Measurements from ENCODE around the gene RBBP5. TPM values are rescaled to one million over a fixed set of nuclear protein-coding genes. Genes with fewer than 3 reads are reported as not detected.

RBBP5 gene
- total and polyA plus RNA-seq, 2 of the 4 experiments (the other 2 are of a cell fraction), result 7.3 to 37.5 TPM

DNA sequence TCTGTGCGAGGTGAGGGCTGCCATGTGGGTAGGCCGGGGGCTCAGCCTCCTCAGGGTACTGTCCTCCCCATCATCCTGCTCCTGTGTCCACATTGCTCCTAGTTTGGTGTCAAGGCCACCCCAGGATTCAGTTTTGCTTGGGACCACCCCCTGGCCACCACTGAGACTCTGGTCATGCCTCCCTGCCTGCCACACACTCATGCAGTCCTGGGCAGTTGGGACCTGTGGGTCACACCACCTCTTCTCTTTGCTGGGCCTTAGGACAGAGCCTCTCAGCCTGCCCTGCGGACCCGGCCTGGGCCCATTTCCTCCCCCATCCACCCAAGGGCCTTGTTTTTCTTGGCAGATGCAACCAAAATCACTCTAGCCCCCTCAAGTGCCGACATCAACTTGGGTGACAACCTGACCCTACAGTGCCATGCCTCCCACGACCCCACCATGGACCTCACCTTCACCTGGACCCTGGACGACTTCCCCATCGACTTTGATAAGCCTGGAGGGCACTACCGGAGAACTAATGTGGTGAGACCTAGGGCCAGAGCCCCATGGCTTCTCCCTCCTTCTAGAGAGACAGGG lies 56.9 kb downstream of the RBBP5 start:
- no TSS peak for BruUV-seq (replicated peaks)
- Histone ChIP-seq H4K20me1 (ENCODE audit: insufficient read depth, low read length) (no peaks in the 10 kb centered on the region), H3K79me1 (ENCODE audit: low read depth in 1 of 2, low read length in 2 of 2) (no peaks in the 10 kb centered on the region), H3K4me3 (ENCODE audit: insufficient read depth, low read depth, low read length) (no peak overlapping the region), H3K4me2 (ENCODE audit: low read depth, low read length) (no peak overlapping the region), H3K9me1 (ENCODE audit: insufficient read depth, low read length) (no peaks in the 10 kb centered on the region), H4K91ac (ENCODE audit: insufficient read depth, low read depth, low read length) (no peak overlapping the region), H3K4me1 (ENCODE audit: control insufficient read depth, insufficient read depth, low read length) (no peaks in the 10 kb centered on the region), H3K36me3 (ENCODE audit: control insufficient read depth, insufficient read depth, low read length) (no peaks in the 10 kb centered on the region), H3K23ac (ENCODE audit: low read depth, low read length) (no peak overlapping the region), H3K4ac (ENCODE audit: low read depth, low read length) (no peak overlapping the region), H2AK5ac (ENCODE audit: low read depth, low read length) (no peak overlapping the region), H2BK120ac (ENCODE audit: low read depth, low read length) (no peak overlapping the region), H2BK20ac (ENCODE audit: low read depth, low read length) (no peak overlapping the region), H3K27me3 (ENCODE audit: control insufficient read depth, insufficient read depth, low read length) (peaks cover 10% of the 10 kb centered on the region), H3K9me3 (ENCODE audit: control insufficient read depth, insufficient read depth, low read length) (no peaks in the 10 kb centered on the region), H2AK9ac (replicated peaks; ENCODE audit: low read depth, low read length, poor library complexity) (no peak overlapping the region), H4K5ac (ENCODE audit: low read depth, low read length) (no peak overlapping the region), H3K27ac (ENCODE audit: insufficient read depth, low read length) (no peak overlapping the region), H2BK5ac (ENCODE audit: low read depth, low read length, poor library complexity, severe bottlenecking) (no peak overlapping the region), H3K14ac (replicated peaks; ENCODE audit: low read depth, low read length) (no peak overlapping the region), H3K56ac (ENCODE audit: extremely low read depth, insufficient read depth, low read length) (no peak overlapping the region), H3K18ac (ENCODE audit: low read depth, low read length) (no peak overlapping the region), H2AFZ (replicated peaks; ENCODE audit: low read length, poor library complexity) (no peak overlapping the region), H2BK15ac (ENCODE audit: low read depth, low read length) (no peak overlapping the region), H4K8ac (ENCODE audit: low read depth in 2 of 2, low read length in 2 of 2) (no peak overlapping the region), H3K9ac (ENCODE audit: low read depth, low read length) (no peak overlapping the region)
- ChIA-PET POLR2A (ENCODE audit: unreplicated experiment) (no interaction called here), CTCF (no interaction called here)
- dilution Hi-C loops (cut with HindIII; ENCODE audit: low sequenced_read_pairs, unreplicated experiment) (no loop called here), in situ Hi-C loops (cut with MboI; ENCODE audit: low sequenced_read_pairs) (loop anchor here (5.0 kb wide), 1 partner anchor 78 kb away; no protein-coding TSS in a partner anchor), intact Hi-C loops (cut with micrococcal nuclease) (no loop called here)
- TF ChIP-seq MAZ (IDR thresholded peaks at IDR 0.05; ENCODE audit: borderline replicate concordance, low read depth, low read length), result no peak
- no peak for TF ChIP-seq FOS (IDR thresholded peaks at IDR 0.05; ENCODE audit: low read depth, low read length)
- TF ChIP-seq RFX5 (IDR thresholded peaks at IDR 0.05; ENCODE audit: low read depth, low read length), result no peak
- TF ChIP-seq RCOR1 (IDR thresholded peaks at IDR 0.05; ENCODE audit: insufficient replicate concordance, low read length), result no peak
- no peak for TF ChIP-seq CEBPB (IDR thresholded peaks at IDR 0.05; ENCODE audit: low read depth, low read length)
- TF ChIP-seq, protein P1, sequence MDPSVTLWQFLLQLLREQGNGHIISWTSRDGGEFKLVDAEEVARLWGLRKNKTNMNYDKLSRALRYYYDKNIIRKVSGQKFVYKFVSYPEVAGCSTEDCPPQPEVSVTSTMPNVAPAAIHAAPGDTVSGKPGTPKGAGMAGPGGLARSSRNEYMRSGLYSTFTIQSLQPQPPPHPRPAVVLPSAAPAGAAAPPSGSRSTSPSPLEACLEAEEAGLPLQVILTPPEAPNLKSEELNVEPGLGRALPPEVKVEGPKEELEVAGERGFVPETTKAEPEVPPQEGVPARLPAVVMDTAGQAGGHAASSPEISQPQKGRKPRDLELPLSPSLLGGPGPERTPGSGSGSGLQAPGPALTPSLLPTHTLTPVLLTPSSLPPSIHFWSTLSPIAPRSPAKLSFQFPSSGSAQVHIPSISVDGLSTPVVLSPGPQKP (IDR thresholded peaks at IDR 0.05; ENCODE audit: borderline replicate concordance, low read depth, low read length), result no peak
- TF ChIP-seq SMC3 (IDR thresholded peaks at IDR 0.05; ENCODE audit: low read depth, low read length), result no peak
- TF ChIP-seq, protein P2, sequence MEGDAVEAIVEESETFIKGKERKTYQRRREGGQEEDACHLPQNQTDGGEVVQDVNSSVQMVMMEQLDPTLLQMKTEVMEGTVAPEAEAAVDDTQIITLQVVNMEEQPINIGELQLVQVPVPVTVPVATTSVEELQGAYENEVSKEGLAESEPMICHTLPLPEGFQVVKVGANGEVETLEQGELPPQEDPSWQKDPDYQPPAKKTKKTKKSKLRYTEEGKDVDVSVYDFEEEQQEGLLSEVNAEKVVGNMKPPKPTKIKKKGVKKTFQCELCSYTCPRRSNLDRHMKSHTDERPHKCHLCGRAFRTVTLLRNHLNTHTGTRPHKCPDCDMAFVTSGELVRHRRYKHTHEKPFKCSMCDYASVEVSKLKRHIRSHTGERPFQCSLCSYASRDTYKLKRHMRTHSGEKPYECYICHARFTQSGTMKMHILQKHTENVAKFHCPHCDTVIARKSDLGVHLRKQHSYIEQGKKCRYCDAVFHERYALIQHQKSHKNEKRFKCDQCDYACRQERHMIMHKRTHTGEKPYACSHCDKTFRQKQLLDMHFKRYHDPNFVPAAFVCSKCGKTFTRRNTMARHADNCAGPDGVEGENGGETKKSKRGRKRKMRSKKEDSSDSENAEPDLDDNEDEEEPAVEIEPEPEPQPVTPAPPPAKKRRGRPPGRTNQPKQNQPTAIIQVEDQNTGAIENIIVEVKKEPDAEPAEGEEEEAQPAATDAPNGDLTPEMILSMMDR (conservative IDR thresholded peaks at IDR 0.05; ENCODE audit: low read depth, low read length), result no peak
- no peak for TF ChIP-seq NFE2L2 (IDR thresholded peaks at IDR 0.05; ENCODE audit: low read depth, low read length)
- TF ChIP-seq POLR2A (IDR thresholded peaks at IDR 0.05; ENCODE audit: low read depth, low read length), result no peak
- TF ChIP-seq MXI1 (IDR thresholded peaks at IDR 0.05; ENCODE audit: borderline replicate concordance, low read depth, low read length), result no peak
- TF ChIP-seq, protein P3, sequence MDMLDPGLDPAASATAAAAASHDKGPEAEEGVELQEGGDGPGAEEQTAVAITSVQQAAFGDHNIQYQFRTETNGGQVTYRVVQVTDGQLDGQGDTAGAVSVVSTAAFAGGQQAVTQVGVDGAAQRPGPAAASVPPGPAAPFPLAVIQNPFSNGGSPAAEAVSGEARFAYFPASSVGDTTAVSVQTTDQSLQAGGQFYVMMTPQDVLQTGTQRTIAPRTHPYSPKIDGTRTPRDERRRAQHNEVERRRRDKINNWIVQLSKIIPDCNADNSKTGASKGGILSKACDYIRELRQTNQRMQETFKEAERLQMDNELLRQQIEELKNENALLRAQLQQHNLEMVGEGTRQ (IDR thresholded peaks at IDR 0.05; ENCODE audit: low read depth, low read length), result no peak
- TF ChIP-seq CHD1 (IDR thresholded peaks at IDR 0.05; ENCODE audit: low read depth, low read length), result no peak
- TF ChIP-seq MAFK (IDR thresholded peaks at IDR 0.05; ENCODE audit: low read depth, low read length), result no peak
- TF ChIP-seq BHLHE40 (IDR thresholded peaks at IDR 0.05; ENCODE audit: low read depth, low read length), result no peak
- TF ChIP-seq RAD21 (IDR thresholded peaks at IDR 0.05; ENCODE audit: low read length), result no peak
- ATAC-seq (ENCODE audit: low read depth) (no peak), DNase-seq (no peak)
- WGBS, 2 experiments (ENCODE audit: extremely low coverage in 2 of 2, insufficient read length in 1 of 2), result 60% methylated on average over 1 of the region's 9 CpGs; no CpG with 5 or more reads in 1 of the 2 experiments

Measured in IMR-90 (cell line).